Measurements from ENCODE around the gene STAM. TPM values are rescaled to one million over a fixed set of nuclear protein-coding genes. Genes with fewer than 3 reads are reported as not detected.

STAM gene
- total and polyA plus RNA-seq, 10 of the 15 experiments (the other 5 are each of a cell fraction or from before 2014, with no cell fraction given) = 8.8 to 15.9 (median 14.4) TPM

GRCh38 chr10:17683541-17683940 is 39.6 kb downstream of the STAM start:
- intact Hi-C loops (cut with micrococcal nuclease; ENCODE audit: unreplicated experiment) (loop anchor here (10.0 kb wide), 1 partner anchor 971 kb away; the partner anchor contains the start of genes ARL5B and NSUN6), in situ Hi-C loops (cut with MboI) (no loop called here)
- Histone ChIP-seq H3K27me3 (replicated peaks in 1 of 2; ENCODE audit: control insufficient read depth in 2 of 2, insufficient read depth in 2 of 2, low read length in 1 of 2) (no peaks in the 10 kb centered on the region), H4K20me1 (ENCODE audit: control insufficient read depth, insufficient read depth) (no peaks in the 10 kb centered on the region), H3K4me3 (no peak overlapping the region), H3K4me2 (ENCODE audit: control insufficient read depth, insufficient read depth) (no peak overlapping the region; the same call in 1 of the 2 replicates), H3K9ac (ENCODE audit: control insufficient read depth, insufficient read depth, low read length) (no peak overlapping the region), H3K36me3 (ENCODE audit: control insufficient read depth in 2 of 2, insufficient read depth in 2 of 2, low read length in 1 of 2) (peaks cover 0 to 5% of the 10 kb centered on the region in 2 experiments; a peak in 1 of 4 replicates), H3K27ac (ENCODE audit: control insufficient read depth, insufficient read depth) (peak overlapping the region; percentile 83), H3K9me3 (replicated peaks; ENCODE audit: control insufficient read depth, insufficient read depth, low read length) (peaks cover 3% of the 10 kb centered on the region), H2AFZ (ENCODE audit: control insufficient read depth, low read depth, low read length) (no peak overlapping the region), H3K4me1 (ENCODE audit: control insufficient read depth, insufficient read depth, low read length) (peaks cover 12% of the 10 kb centered on the region), H3K79me2 (ENCODE audit: control insufficient read depth, insufficient read depth, low read length) (peaks cover 56% of the 10 kb centered on the region)
- ChIA-PET SMC1A (ENCODE audit: uncharacterized antibody, unreplicated experiment) (interaction anchor here (0.6 to 2.5 kb wide), 6 partner anchors 9 to 36 kb away, joined by 3 to 12 read pairs (median 4); no protein-coding TSS in a partner anchor), POLR2A (interaction anchor here (1.0 to 1.4 kb wide), 3 partner anchors 35 to 39 kb away, joined by 3 to 4 read pairs (median 3); no protein-coding TSS in a partner anchor), CTCF (no interaction called here), RAD21 (ENCODE audit: unreplicated experiment) (interaction anchor here (0.6 to 2.5 kb wide), 2 partner anchors 39 to 719 kb away, joined by 3 to 14 read pairs; partner anchors contain the start of gene STAM)
- no peak for TF ChIP-seq ZNF24 (IDR thresholded peaks at IDR 0.05)
- TF ChIP-seq NKRF (conservative IDR thresholded peaks at IDR 0.05) = no peak
- TF ChIP-seq CREM (IDR thresholded peaks at IDR 0.05; ENCODE audit: low read depth) = no peak
- no peak for TF ChIP-seq SMAD5 (IDR thresholded peaks at IDR 0.05; ENCODE audit: low read depth)
- TF ChIP-seq IKZF2 (IDR thresholded peaks at IDR 0.05) = no peak
- no peak for TF ChIP-seq STAT3 (IDR thresholded peaks at IDR 0.05; ENCODE audit: low read depth, low read length)
- no peak for TF ChIP-seq SIN3A (IDR thresholded peaks at IDR 0.05; ENCODE audit: low read depth, low read length)
- no peak for ATAC-seq
- no peak for DNase-seq (ENCODE audit: low read depth, low spot score)
- no TSS peak for BruUV-seq (replicated peaks)
- FAIRE-seq = no peak
